Measurements from ENCODE around the gene TAS1R1. TPM values are rescaled to one million over a fixed set of nuclear protein-coding genes. Genes with fewer than 3 reads are reported as not detected.

TAS1R1 gene
- total and polyA plus RNA-seq, 11 donors = not detected

DNA sequence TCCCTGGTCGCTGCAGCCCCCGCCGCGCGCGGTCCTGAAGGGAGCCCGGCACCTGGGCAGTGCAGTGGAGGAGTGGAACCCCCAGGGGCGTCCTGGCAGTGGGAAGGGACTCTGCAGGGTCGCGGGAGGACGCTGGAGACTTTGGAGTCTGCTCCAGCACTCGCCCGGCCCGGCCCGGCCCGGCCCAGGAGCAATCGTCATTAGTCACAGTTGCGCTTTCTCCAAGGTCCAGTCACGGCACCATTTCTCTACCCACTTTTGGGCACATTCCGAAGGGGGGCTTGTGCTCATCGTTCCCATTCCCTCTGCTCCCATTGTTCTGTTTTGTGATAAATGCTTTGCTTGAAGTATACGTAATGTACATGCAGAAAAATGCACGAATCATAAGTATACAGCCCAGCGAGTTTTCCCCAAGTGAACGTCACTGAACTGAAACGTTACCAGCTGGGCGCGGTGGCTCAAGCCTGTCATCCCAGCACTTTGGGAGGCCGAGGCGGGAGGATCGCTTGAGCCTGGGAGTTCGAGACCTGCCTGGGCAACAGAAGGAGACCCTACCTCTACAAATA, 70.6 kb downstream of the TAS1R1 start:
- ATAC-seq (peak in 3 of 4 donors; percentile 18 to 33 (median 22)), DNase-seq (peak in 1 of 5 donors; percentile 28)
- Histone ChIP-seq H3K36me3 (peaks cover 3 to 68% (median 55%) of the 10 kb centered on the region in 9 donors), H3K9me3 (no peaks in the 10 kb centered on the region), H3K4me1 (peaks cover 3 to 28% (median 18%) of the 10 kb centered on the region in 12 donors), H3K27ac (peak overlapping the region; percentile 69 to 90 (median 84)), H3K4me3 (peak overlapping the region; percentile 60 to 98 (median 82)), H3K27me3 (no peaks in the 10 kb centered on the region)
- 7 to 11% (median 10%) methylated on average over 20 to 32 of the region's 32 CpGs for WGBS, 4 donors
- TF ChIP-seq POLR2A (IDR thresholded peaks at IDR 0.05) = no peak
- TF ChIP-seq, protein P1, sequence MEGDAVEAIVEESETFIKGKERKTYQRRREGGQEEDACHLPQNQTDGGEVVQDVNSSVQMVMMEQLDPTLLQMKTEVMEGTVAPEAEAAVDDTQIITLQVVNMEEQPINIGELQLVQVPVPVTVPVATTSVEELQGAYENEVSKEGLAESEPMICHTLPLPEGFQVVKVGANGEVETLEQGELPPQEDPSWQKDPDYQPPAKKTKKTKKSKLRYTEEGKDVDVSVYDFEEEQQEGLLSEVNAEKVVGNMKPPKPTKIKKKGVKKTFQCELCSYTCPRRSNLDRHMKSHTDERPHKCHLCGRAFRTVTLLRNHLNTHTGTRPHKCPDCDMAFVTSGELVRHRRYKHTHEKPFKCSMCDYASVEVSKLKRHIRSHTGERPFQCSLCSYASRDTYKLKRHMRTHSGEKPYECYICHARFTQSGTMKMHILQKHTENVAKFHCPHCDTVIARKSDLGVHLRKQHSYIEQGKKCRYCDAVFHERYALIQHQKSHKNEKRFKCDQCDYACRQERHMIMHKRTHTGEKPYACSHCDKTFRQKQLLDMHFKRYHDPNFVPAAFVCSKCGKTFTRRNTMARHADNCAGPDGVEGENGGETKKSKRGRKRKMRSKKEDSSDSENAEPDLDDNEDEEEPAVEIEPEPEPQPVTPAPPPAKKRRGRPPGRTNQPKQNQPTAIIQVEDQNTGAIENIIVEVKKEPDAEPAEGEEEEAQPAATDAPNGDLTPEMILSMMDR (IDR thresholded peaks at IDR 0.05) = no peak
- intact Hi-C loops (cut with DNase I) = loop anchor here in 3 of 10 donors (2.0 to 10.0 kb wide), 4 partner anchors 23 to 131 kb away; partner anchors contain the start of genes KLHL21 (in 1 of the 3), PLEKHG5 (in 1 of the 3) and ZBTB48 (in 1 of the 3)

DNA sequence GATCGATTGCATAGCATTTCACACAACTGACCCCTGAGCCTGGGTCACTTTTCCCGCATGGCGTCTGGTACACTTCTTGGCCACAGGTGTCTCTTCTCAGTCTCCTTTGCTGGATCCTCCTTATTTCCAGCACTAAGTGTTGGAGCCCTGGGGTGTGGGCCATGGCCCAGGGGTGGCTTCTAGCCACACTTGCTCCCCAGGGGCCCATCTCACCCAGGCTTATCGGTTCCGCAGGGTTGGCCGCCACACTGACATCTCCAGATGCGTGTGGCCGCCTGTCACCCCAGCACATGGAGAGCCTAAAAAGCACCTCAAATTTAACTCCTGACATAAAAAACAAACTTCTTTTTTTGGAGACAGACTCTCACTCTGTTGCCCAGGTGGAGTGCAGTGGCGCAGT, 71.9 kb downstream of the TAS1R1 start:
- peaks cover 3 to 28% (median 18%) of the 10 kb centered on the region in 12 donors for H3K4me1 ChIP-seq
- H3K27me3 ChIP-seq = no peaks in the 10 kb centered on the region
- H3K36me3 ChIP-seq = peaks cover 0 to 67% (median 53%) of the 10 kb centered on the region in 9 donors
- TF ChIP-seq POLR2A (IDR thresholded peaks at IDR 0.05) = no peak
- TF ChIP-seq, protein P1 (IDR thresholded peaks at IDR 0.05) = no peak
- intact Hi-C loops (cut with DNase I) = loop anchor here in 1 of 10 donors (10.0 kb wide), 1 partner anchor 132 kb away; the partner anchor contains the start of gene PLEKHG5
- ATAC-seq = no peak
- no peak overlapping the region for H3K27ac ChIP-seq
- no peak for DNase-seq
- 92 to 94% (median 93%) methylated on average over 9 of the region's 9 CpGs for WGBS, 4 donors
- no peaks in the 10 kb centered on the region for H3K9me3 ChIP-seq
- peak overlapping the region in 1 of 12 donors; percentile 74 for H3K4me3 ChIP-seq

DNA sequence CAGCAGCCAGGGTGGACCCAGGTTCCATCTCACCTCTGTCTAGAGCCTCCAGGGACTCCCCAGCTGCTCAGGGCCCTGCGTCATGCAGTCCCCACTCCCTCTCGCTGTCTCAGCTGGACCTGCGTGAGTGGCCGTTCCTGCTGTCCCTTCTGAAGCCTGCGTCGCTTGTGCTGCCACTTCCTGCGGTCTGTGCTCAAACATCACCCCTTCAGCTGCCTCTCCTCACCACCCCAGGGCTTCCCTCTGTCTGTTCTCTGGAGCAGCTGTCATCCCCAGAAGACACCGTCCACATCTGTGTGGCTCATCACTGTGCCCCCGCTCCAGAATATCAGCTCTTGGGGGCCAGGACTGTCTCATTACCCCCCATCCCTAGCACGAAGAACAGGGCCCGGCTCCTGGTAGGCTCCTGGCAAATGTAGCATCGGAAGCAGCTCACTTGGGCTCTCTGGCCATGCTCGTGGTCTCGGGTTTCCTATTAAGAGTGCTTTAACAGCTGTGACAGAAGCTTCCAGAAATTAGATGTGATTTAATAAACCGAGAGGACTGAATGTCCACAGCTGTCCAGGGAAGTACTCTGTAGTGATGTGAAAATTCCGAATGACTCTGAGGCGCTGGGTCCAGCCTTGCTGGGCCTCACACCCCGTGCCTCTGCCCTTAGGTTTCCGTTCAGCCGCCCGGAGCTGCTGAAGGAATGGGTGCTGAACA, 72.9 kb downstream of the TAS1R1 start:
- ATAC-seq (no peak), DNase-seq (no peak)
- Histone ChIP-seq H3K27me3 (no peaks in the 10 kb centered on the region), H3K4me3 (no peak overlapping the region), H3K27ac (no peak overlapping the region), H3K36me3 (peaks cover 0 to 67% (median 55%) of the 10 kb centered on the region in 9 donors), H3K4me1 (peaks cover 3 to 28% (median 18%) of the 10 kb centered on the region in 12 donors), H3K9me3 (no peaks in the 10 kb centered on the region)
- WGBS, 4 donors = 90 to 96% (median 93%) methylated on average over 19 to 21 of the region's 21 CpGs
- TF ChIP-seq, protein P1 (IDR thresholded peaks at IDR 0.05) = no peak
- TF ChIP-seq POLR2A (IDR thresholded peaks at IDR 0.05) = no peak
- intact Hi-C loops (cut with DNase I) = loop anchor here in 1 of 10 donors (10.0 kb wide), 1 partner anchor 133 kb away; the partner anchor contains the start of gene PLEKHG5

GRCh38 chr1:6628971-6629479, 73.9 kb downstream of the TAS1R1 start:
- intact Hi-C loops (cut with DNase I) = loop anchor here in 1 of 10 donors (10.0 kb wide), 1 partner anchor 134 kb away; the partner anchor contains the start of gene PLEKHG5
- ATAC-seq (no peak), DNase-seq (no peak)
- H3K9me3 ChIP-seq = no peaks in the 10 kb centered on the region
- H3K36me3 ChIP-seq = peaks cover 0 to 69% (median 61%) of the 10 kb centered on the region in 9 donors
- no peak overlapping the region for H3K27ac ChIP-seq
- TF ChIP-seq, protein P1 (IDR thresholded peaks at IDR 0.05) = no peak
- peaks cover 3 to 28% (median 18%) of the 10 kb centered on the region in 12 donors for H3K4me1 ChIP-seq
- no peak overlapping the region for H3K4me3 ChIP-seq
- H3K27me3 ChIP-seq = no peaks in the 10 kb centered on the region
- WGBS, 4 donors = 85 to 94% (median 90%) methylated on average over 12 of the region's 12 CpGs

Data from heart left ventricle (tissue), 16 donors.